SK-N-SH (cell line): ENCODE measurements around the gene SVIL. TPM values are rescaled to one million over a fixed set of nuclear protein-coding genes. Genes with fewer than 3 reads are reported as not detected.

Experiments
- CTCF ChIA-PET: fragments of 300-600, 350-600 bp; formaldehyde crosslinking; extraction: SDS; loops from one replicate; lab custom pipeline; 2021; lab: Yijun Ruan, JAX
- POLR2A ChIA-PET: fragments of 350-600 bp; sonication (Branson Sonifier 250); formaldehyde crosslinking; extraction: SDS; loops from one replicate; lab custom pipeline; 2020; ENCODE audit warnings: antibody characterized with exemption, inconsistent platforms; lab: Yijun Ruan, JAX
- DNase-seq: peaks from one replicate; pipeline ENCODE4 v3.0.0; 2012
- H2AFZ ChIP-seq: fragments of 200-600 bp; sonication (generic); 2 replicates; pipeline ENCODE4 v1.8.1; 2016; ENCODE audit warnings: antibody characterized with exemption, mild to moderate bottlenecking, low read depth
- H3F3A ChIP-seq: fragments of 200-600 bp; sonication (generic); replicated peaks from 2 replicates; pipeline ENCODE3; 2016; ENCODE audit warnings: antibody characterized with exemption, mild to moderate bottlenecking; ENCODE audit not compliant: insufficient read depth
- H3K27ac ChIP-seq, 2 experiments: fragments of 200-500 bp in 1 of 2; fragments of 200-600 bp in 1 of 2; sonication (Bioruptor generic) in 1 of 2; sonication (generic), shearing (Covaris generic) in 1 of 2; 2 replicates each; pipeline versions ENCODE4 v1.5.1 to v1.6.1; 2014 to 2016; ENCODE audit warnings: low read depth in 2 of 2, inconsistent platforms in 1 of 2, low read length in 1 of 2, mild to moderate bottlenecking in 1 of 2, mixed read lengths in 1 of 2
- H3K27me3 ChIP-seq: fragments of 200-600 bp; sonication (generic), shearing (Covaris generic); 2 replicates; pipeline ENCODE4 v1.6.1; 2016; ENCODE audit warnings: mixed run types; ENCODE audit not compliant: insufficient read depth
- H3K36me3 ChIP-seq, 2 experiments: fragments of 200-500 bp in 1 of 2; fragments of 200-600 bp in 1 of 2; sonication (Bioruptor generic) in 1 of 2; sonication (generic) in 1 of 2; replicated peaks in 1 of 2; 2 replicates each; pipeline versions ENCODE3 to v1.5.1; 2014 to 2016; ENCODE audit warnings: low read length in 1 of 2, mild to moderate bottlenecking in 1 of 2; ENCODE audit not compliant: insufficient read depth in 2 of 2, control insufficient read depth in 1 of 2
- H3K4me1 ChIP-seq, 2 experiments: fragments of 200-500 bp in 1 of 2; fragments of 200-600 bp in 1 of 2; sonication (Bioruptor generic) in 1 of 2; sonication (generic), shearing (Covaris generic) in 1 of 2; 2 replicates each; pipeline versions ENCODE4 v1.5.1 to v1.6.1; 2014 to 2016; ENCODE audit warnings: low read depth in 1 of 2, low read length in 1 of 2, mixed run types in 1 of 2; ENCODE audit not compliant: insufficient read depth in 2 of 2, control insufficient read depth in 1 of 2
- H3K4me2 ChIP-seq: fragments of 200-600 bp; sonication (generic), shearing (Covaris generic); 2 replicates; pipeline ENCODE4 v1.6.1; 2017; ENCODE audit warnings: mixed run types
- H3K4me3 ChIP-seq, 2 experiments: fragments of 200-500 bp in 1 of 2; fragments of 200-600 bp in 1 of 2; sonication (Bioruptor generic) in 1 of 2; sonication (generic), shearing (Covaris generic) in 1 of 2; 2 replicates each; pipeline versions ENCODE4 v1.5.1 to v1.8.1; 2014 to 2016; ENCODE audit warnings: low read depth in 2 of 2, inconsistent platforms in 1 of 2, low read length in 1 of 2, mild to moderate bottlenecking in 1 of 2, mixed read lengths in 1 of 2, moderate library complexity in 1 of 2
- H3K79me2 ChIP-seq: fragments of 200-600 bp; sonication (generic); 2 replicates; pipeline ENCODE4 v1.8.1; 2017; ENCODE audit warnings: mild to moderate bottlenecking; ENCODE audit not compliant: insufficient read depth
- H3K9ac ChIP-seq: fragments of 200-600 bp; sonication (generic); 2 replicates; pipeline ENCODE4 v1.6.1; 2017; ENCODE audit warnings: mixed run types
- H3K9me2 ChIP-seq: fragments of 200-600 bp; sonication (generic); 2 replicates; pipeline ENCODE4 v1.6.1; 2017; ENCODE audit warnings: mixed run types
- H3K9me3 ChIP-seq: fragments of 200-600 bp; sonication (generic); 2 replicates; pipeline ENCODE4 v1.6.1; 2017; ENCODE audit warnings: mixed run types, mild to moderate bottlenecking, moderate library complexity
- H4K20me1 ChIP-seq: fragments of 200-600 bp; sonication (generic); 2 replicates; pipeline ENCODE4 v1.6.1; 2017; ENCODE audit warnings: mild to moderate bottlenecking, mixed run types; ENCODE audit not compliant: insufficient read depth
- CHD2 ChIP-seq: fragments of 150-350 bp; IDR thresholded peaks from 2 replicates; pipeline ENCODE4 v1.6.1; 2018; ENCODE audit warnings: low read length; ENCODE audit not compliant: partially characterized antibody
- FOXM1 ChIP-seq: IDR thresholded peaks from 2 replicates; pipeline ENCODE4 v1.4.0; 2012; ENCODE audit warnings: low read depth, mild to moderate bottlenecking
- IRF3 ChIP-seq: fragments of 150-350 bp; IDR thresholded peaks from 2 replicates; pipeline ENCODE4 v1.6.1; 2016; ENCODE audit warnings: mild to moderate bottlenecking, low read depth, low read length
- MXI1 ChIP-seq: IDR thresholded peaks from 2 replicates; pipeline ENCODE4 v1.6.1; 2012; ENCODE audit warnings: mild to moderate bottlenecking, low read depth, low read length, improper control_type of control experiment
- NFIC ChIP-seq: IDR thresholded peaks from 2 replicates; pipeline ENCODE4 v1.4.0; 2012; ENCODE audit warnings: borderline replicate concordance
- POLR2AphosphoS5 ChIP-seq: IDR thresholded peaks from 2 replicates; pipeline ENCODE4 v1.6.1; 2012; ENCODE audit warnings: low read depth, low read length
- RAD21 ChIP-seq: IDR thresholded peaks from 2 replicates; pipeline ENCODE4 v1.6.1; 2012; ENCODE audit warnings: mild to moderate bottlenecking, low read length
- REST ChIP-seq: IDR thresholded peaks from 2 replicates; pipeline ENCODE4 v1.6.1; 2012; ENCODE audit warnings: mild to moderate bottlenecking, low read depth, low read length, moderate library complexity
- SIN3A ChIP-seq: IDR thresholded peaks from 2 replicates; pipeline ENCODE4 v1.6.1; 2012; ENCODE audit warnings: low read depth, mild to moderate bottlenecking, low read length, moderate library complexity, borderline replicate concordance
- SMC3 ChIP-seq: IDR thresholded peaks from 2 replicates; pipeline ENCODE4 v1.6.1; 2012; ENCODE audit warnings: low read depth, low read length, improper control_type of control experiment
- TCF12 ChIP-seq: IDR thresholded peaks from 2 replicates; pipeline ENCODE4 v1.4.0; 2012
- USF2 ChIP-seq: fragments of 150-350 bp; IDR thresholded peaks from 2 replicates; pipeline ENCODE4 v1.6.1; 2017; ENCODE audit warnings: antibody characterized with exemption, low read length, low read depth, borderline replicate concordance
- WGBS: methylation state at CpG from one replicate; pipeline ENCODE4 v1.1.6; 2017; ENCODE audit warnings: low lambda C conversion rate; 5-methylcytosine and 5-hydroxymethylcytosine counted together
- polyA plus RNA-seq, 3 experiments: library from polyadenylated mRNA; depleted of rRNA; stranded (reverse); fragments of >200 nt; gene quantifications; 2 replicates each; pipeline ENCODE4 v1.2.3, GENCODE V29; 2012

SVIL gene
- polyA plus RNA-seq, 1 of the 3 experiments (the other 2 are of a cell fraction) = 48.7 TPM

GRCh38 chr10:29479081-29479925 lies 155.5 kb downstream of the SVIL start:
- DNase-seq = no peak
- Histone ChIP-seq H3F3A (peaks cover 10% of the 10 kb centered on the region), H3K9ac (no peak overlapping the region), H3K79me2 (no peaks in the 10 kb centered on the region), H3K4me1 (peaks cover 22 to 25% of the 10 kb centered on the region in 2 experiments; a peak in 3 of 4 replicates), H2AFZ (no peak overlapping the region), H3K4me3 (no peak overlapping the region), H3K4me2 (no peak overlapping the region), H3K9me2 (no peaks in the 10 kb centered on the region), H3K27ac (no peak overlapping the region), H4K20me1 (peaks cover 21% of the 10 kb centered on the region; the same call in 1 of the 2 replicates), H3K9me3 (no peaks in the 10 kb centered on the region), H3K36me3 (peaks cover 67 to 72% of the 10 kb centered on the region in 2 experiments), H3K27me3 (no peaks in the 10 kb centered on the region)
- TF ChIP-seq USF2 (no peak), SIN3A (no peak), CHD2 (no peak), SMC3 (no peak)
- CTCF ChIA-PET = interaction anchor here (1.2 to 3.0 kb wide), 4 partner anchors 15 to 111 kb away, joined by 3 to 9 read pairs (median 6); no protein-coding TSS in a partner anchor
- POLR2A ChIA-PET = no interaction called here
- WGBS = 86% methylated on average over 8 of the region's 12 CpGs

GRCh38 chr10:29473406-29474100 lies 161.2 kb downstream of the SVIL start:
- Histone ChIP-seq H3K79me2 (0 out of 2 replicates have a peak, but pooled peaks cover 4% of the 10 kb centered on the region), H3K9ac (no peak overlapping the region), H3K4me3 (no peak overlapping the region), H3K4me1 (peaks cover 7 to 18% of the 10 kb centered on the region in 2 experiments; a peak in 3 of 4 replicates), H3K36me3 (peaks cover 80 to 82% of the 10 kb centered on the region in 2 experiments), H3K27ac (peak overlapping the region in 1 of 2 experiments; percentile 67; a peak in 1 of 4 replicates), H3F3A (peaks cover 27% of the 10 kb centered on the region), H3K9me2 (no peaks in the 10 kb centered on the region)
- POLR2A ChIA-PET = no interaction called here
- DNase-seq = no peak
- WGBS = 92% methylated on average over 18 of the region's 19 CpGs
- TF ChIP-seq POLR2AphosphoS5 = no peak
- TF ChIP-seq NFIC = no peak
- no peak for TF ChIP-seq SMC3
- TF ChIP-seq, all 33 proteins: peak for 0
- Histone ChIP-seq H4K20me1 (peaks cover 69% of the 10 kb centered on the region), H3K27me3 (no peaks in the 10 kb centered on the region), H3K9me3 (no peaks in the 10 kb centered on the region), H3K4me2 (no peak overlapping the region), H2AFZ (no peak overlapping the region)
- CTCF ChIA-PET = interaction anchor here (1.3 kb wide), 1 partner anchor 809 kb away, joined by 3 read pairs; no protein-coding TSS in a partner anchor

- ChIA-PET CTCF (interaction anchor here (1.3 to 1.6 kb wide), 2 partner anchors 40 to 809 kb away, joined by 3 read pairs; no protein-coding TSS in a partner anchor), POLR2A (no interaction called here)
- Histone ChIP-seq H3K9ac (no peak overlapping the region), H3K9me2 (no peaks in the 10 kb centered on the region), H3K27ac (peak overlapping the region in 1 of 2 experiments; percentile 67; a peak in 1 of 4 replicates), H3K36me3 (peaks cover 79 to 80% of the 10 kb centered on the region in 2 experiments), H3K4me1 (peaks cover 7 to 18% of the 10 kb centered on the region in 2 experiments; a peak in 3 of 4 replicates), H4K20me1 (peaks cover 66% of the 10 kb centered on the region), H3K79me2 (0 out of 2 replicates have a peak, but pooled peaks cover 4% of the 10 kb centered on the region), H3F3A (peaks cover 27% of the 10 kb centered on the region), H3K4me2 (no peak overlapping the region), H3K4me3 (no peak overlapping the region), H3K9me3 (no peaks in the 10 kb centered on the region), H3K27me3 (no peaks in the 10 kb centered on the region), H2AFZ (no peak overlapping the region)
- DNase-seq = no peak
- WGBS = 93% methylated on average over 6 of the region's 6 CpGs
- TF ChIP-seq RAD21 (no peak), CHD2 (no peak), SMC3 (no peak), TCF12 (no peak), SIN3A (no peak), IRF3 (no peak), REST (no peak), MXI1 (no peak), FOXM1 (no peak)
These were observed 161.7 kb downstream of the SVIL start for GRCh38 chr10:29473087-29473356.
